Spleen (tissue), 7 donors: ENCODE data around the gene RNASE7.

Experiments used
- CTCF ChIP-seq, 11 experiments: fragments of 200-600 bp in 7 of 11; fragments of 450-650 bp in 4 of 11; sonication (generic) in 4 of 11; IDR thresholded peaks in 8 of 11; conservative IDR thresholded peaks in 3 of 11; 1 replicate in 7 of 11; 2 replicates in 4 of 11; pipeline versions ENCODE4 v1.4.0 to v1.8.0; 2016 to 2021; ENCODE audit warnings: antibody characterized with exemption in 11 of 11, inconsistent platforms in 4 of 11, mild to moderate bottlenecking in 1 of 11
- POLR2A ChIP-seq, 3 donors: fragments of 450-650 bp; IDR thresholded peaks; one replicate each; pipeline ENCODE4 v1.5.1; 2017; ENCODE audit warnings: antibody characterized with exemption in 3 of 3, mild to moderate bottlenecking in 1 of 3
- donor health status: DM: no; HTN: no; CAD: no; lungs with moderate emphysema.
- donor health status: DM: no; HTN: no; CAD: no.
- donor health status: DM: no; HTN: no; CAD: no.

- TF ChIP-seq CTCF (IDR thresholded peaks at IDR 0.05 in 8 of 11, conservative IDR thresholded peaks at IDR 0.05 in 3 of 11) (no peak), POLR2A (IDR thresholded peaks at IDR 0.05) (no peak)
Observed at GRCh38 chr14:21018781-21019180, 23.4 kb upstream of the RNASE7 start.
